Measurements from ENCODE around the gene GALNTL6.

The GALNTL6 gene

DNA sequence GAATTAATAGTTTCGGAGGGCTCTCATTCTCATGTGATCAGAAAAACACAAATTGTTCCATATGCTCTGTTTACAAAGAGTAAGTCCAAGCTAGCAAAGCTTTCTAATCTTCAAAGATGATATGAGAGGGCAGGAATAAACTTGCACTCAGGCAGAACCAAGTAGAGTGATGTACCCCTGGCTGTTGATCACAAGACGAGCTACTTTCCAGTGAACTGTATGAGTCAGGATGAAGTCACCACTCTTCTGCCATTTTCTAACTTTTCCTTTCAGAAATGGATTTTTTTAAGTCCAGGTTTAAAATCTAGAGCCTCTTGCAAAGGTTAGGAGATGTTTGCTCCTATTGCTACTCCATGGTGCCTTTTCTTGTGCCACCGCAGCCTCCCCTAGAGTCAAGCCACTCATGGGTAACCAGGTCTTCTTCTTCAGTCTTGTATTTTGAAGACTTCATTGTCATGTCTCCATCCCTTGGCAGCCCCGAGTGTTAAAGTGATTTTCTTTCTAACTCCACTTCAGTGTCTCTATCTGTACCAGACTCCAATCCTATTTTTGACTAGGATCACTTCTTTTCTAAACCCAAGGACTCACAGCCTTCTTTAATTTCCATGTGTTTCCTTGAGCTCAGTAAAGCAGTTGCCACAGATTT lies 1183.5 kb downstream of the GALNTL6 start:
- no peak for DNase-seq (ENCODE audit: low read depth in 1 of 2, low spot score in 1 of 2)
- H3K27me3 ChIP-seq (ENCODE audit: insufficient read depth, poor library complexity, severe bottlenecking), result no peaks in the 10 kb centered on the region
- H3K4me3 ChIP-seq (replicated peaks; ENCODE audit: insufficient read depth, low read length), result no peak overlapping the region
- TF ChIP-seq POLR2AphosphoS5 (IDR thresholded peaks at IDR 0.05; ENCODE audit: low read depth), result no peak
- no peak for TF ChIP-seq GABPA (IDR thresholded peaks at IDR 0.05; ENCODE audit: low read depth)
- no peak for TF ChIP-seq SPI1 (IDR thresholded peaks at IDR 0.05; ENCODE audit: borderline replicate concordance, low read depth)
- TF ChIP-seq, protein P1, sequence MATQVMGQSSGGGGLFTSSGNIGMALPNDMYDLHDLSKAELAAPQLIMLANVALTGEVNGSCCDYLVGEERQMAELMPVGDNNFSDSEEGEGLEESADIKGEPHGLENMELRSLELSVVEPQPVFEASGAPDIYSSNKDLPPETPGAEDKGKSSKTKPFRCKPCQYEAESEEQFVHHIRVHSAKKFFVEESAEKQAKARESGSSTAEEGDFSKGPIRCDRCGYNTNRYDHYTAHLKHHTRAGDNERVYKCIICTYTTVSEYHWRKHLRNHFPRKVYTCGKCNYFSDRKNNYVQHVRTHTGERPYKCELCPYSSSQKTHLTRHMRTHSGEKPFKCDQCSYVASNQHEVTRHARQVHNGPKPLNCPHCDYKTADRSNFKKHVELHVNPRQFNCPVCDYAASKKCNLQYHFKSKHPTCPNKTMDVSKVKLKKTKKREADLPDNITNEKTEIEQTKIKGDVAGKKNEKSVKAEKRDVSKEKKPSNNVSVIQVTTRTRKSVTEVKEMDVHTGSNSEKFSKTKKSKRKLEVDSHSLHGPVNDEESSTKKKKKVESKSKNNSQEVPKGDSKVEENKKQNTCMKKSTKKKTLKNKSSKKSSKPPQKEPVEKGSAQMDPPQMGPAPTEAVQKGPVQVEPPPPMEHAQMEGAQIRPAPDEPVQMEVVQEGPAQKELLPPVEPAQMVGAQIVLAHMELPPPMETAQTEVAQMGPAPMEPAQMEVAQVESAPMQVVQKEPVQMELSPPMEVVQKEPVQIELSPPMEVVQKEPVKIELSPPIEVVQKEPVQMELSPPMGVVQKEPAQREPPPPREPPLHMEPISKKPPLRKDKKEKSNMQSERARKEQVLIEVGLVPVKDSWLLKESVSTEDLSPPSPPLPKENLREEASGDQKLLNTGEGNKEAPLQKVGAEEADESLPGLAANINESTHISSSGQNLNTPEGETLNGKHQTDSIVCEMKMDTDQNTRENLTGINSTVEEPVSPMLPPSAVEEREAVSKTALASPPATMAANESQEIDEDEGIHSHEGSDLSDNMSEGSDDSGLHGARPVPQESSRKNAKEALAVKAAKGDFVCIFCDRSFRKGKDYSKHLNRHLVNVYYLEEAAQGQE (IDR thresholded peaks at IDR 0.05; ENCODE audit: insufficient replicate concordance, low read depth), result no peak
- TF ChIP-seq, protein P2, sequence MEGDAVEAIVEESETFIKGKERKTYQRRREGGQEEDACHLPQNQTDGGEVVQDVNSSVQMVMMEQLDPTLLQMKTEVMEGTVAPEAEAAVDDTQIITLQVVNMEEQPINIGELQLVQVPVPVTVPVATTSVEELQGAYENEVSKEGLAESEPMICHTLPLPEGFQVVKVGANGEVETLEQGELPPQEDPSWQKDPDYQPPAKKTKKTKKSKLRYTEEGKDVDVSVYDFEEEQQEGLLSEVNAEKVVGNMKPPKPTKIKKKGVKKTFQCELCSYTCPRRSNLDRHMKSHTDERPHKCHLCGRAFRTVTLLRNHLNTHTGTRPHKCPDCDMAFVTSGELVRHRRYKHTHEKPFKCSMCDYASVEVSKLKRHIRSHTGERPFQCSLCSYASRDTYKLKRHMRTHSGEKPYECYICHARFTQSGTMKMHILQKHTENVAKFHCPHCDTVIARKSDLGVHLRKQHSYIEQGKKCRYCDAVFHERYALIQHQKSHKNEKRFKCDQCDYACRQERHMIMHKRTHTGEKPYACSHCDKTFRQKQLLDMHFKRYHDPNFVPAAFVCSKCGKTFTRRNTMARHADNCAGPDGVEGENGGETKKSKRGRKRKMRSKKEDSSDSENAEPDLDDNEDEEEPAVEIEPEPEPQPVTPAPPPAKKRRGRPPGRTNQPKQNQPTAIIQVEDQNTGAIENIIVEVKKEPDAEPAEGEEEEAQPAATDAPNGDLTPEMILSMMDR (IDR thresholded peaks at IDR 0.05; ENCODE audit: insufficient read depth, low read length), result no peak
- no peak overlapping the region for H3K27ac ChIP-seq (replicated peaks)

DNA sequence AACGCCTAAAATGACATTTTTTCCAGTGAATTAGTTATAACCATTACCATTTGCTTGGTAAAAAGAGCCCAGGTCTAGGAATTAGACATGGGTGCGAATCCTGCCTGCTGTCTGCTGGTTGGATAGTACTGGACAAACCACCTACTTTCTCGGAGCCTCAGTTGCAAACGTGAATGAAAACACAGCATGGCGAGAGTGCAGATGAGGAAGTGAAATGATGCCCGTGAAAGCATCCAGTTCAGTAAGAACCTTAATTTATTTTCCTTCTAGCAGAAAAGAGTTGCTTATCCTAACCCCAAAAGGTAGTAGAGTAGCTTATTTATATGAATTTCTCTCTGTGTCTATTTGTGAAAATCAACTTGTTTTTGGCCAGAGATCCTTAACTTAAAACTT lies 1184.0 kb downstream of the GALNTL6 start:
- no peaks in the 10 kb centered on the region for H3K27me3 ChIP-seq (ENCODE audit: insufficient read depth, poor library complexity, severe bottlenecking)
- TF ChIP-seq SPI1 (IDR thresholded peaks at IDR 0.05; ENCODE audit: borderline replicate concordance, low read depth), result peak; percentile 19; the same call in 1 of the 2 replicates
- TF ChIP-seq, protein P1 (IDR thresholded peaks at IDR 0.05; ENCODE audit: insufficient replicate concordance, low read depth), result no peak
- TF ChIP-seq, protein P2 (IDR thresholded peaks at IDR 0.05; ENCODE audit: insufficient read depth, low read length), result no peak
- no peak for DNase-seq (ENCODE audit: low read depth in 1 of 2, low spot score in 1 of 2)
- no peak overlapping the region for H3K27ac ChIP-seq (replicated peaks)
- H3K4me3 ChIP-seq (replicated peaks; ENCODE audit: insufficient read depth, low read length), result no peak overlapping the region

DNA sequence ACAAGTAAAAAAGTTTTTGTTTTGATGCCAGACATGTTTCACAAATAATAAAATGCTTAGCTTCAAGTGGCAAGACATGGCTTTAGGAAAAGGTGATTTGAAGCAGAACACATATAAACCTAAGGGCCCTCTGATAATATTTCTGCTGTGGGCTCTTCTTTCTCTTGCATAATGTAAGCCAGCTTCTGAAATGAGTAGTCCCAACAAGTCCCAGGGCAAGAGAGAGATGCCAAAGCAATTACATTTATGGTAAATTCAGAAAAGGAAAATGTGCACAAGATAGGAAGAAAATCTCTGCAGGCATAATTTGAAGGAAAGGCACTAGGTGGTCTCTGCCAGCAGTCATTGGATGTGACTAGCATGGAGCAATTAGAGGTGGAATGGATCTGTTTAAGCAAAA lies 1184.7 kb downstream of the GALNTL6 start:
- Histone ChIP-seq H3K27ac (replicated peaks) (no peak overlapping the region), H3K4me3 (replicated peaks; ENCODE audit: insufficient read depth, low read length) (no peak overlapping the region), H3K27me3 (ENCODE audit: insufficient read depth, poor library complexity, severe bottlenecking) (no peaks in the 10 kb centered on the region)
- TF ChIP-seq, protein P1 (IDR thresholded peaks at IDR 0.05; ENCODE audit: insufficient replicate concordance, low read depth), result no peak
- DNase-seq (ENCODE audit: low read depth in 1 of 2, low spot score in 1 of 2), result no peak

Data from HL-60 (cell line).